Subcutaneous abdominal adipose tissue (tissue), 5 donors: ENCODE data around the gene RBM14.

Experiments used
- H3K27ac ChIP-seq: one replicate; pipeline ENCODE4 v1.7.0; 2013; ENCODE audit warnings: low read depth, mild to moderate bottlenecking, inconsistent platforms, low read length, moderate library complexity
- H3K27me3 ChIP-seq, 5 donors: one replicate each; pipeline ENCODE4 v1.7.0; 2013; ENCODE audit warnings: low read length in 5 of 5, inconsistent platforms in 1 of 5; ENCODE audit not compliant: control insufficient read depth in 5 of 5, insufficient read depth in 4 of 5
- H3K36me3 ChIP-seq, 5 donors: one replicate each; pipeline ENCODE4 v1.7.0; 2013; ENCODE audit warnings: low read length in 5 of 5; ENCODE audit not compliant: control insufficient read depth in 5 of 5, insufficient read depth in 5 of 5
- H3K4me1 ChIP-seq, 5 donors: one replicate each; pipeline ENCODE4 v1.7.0; 2013; ENCODE audit warnings: low read length in 5 of 5, mild to moderate bottlenecking in 3 of 5, moderate library complexity in 1 of 5; ENCODE audit not compliant: control insufficient read depth in 5 of 5, insufficient read depth in 5 of 5
- H3K4me3 ChIP-seq, 5 donors: one replicate each; pipeline ENCODE4 v1.7.0; 2013; ENCODE audit warnings: low read length in 5 of 5, low read depth in 1 of 5
- H3K9ac ChIP-seq, 5 donors: one replicate each; pipeline ENCODE4 v1.7.0; 2013; ENCODE audit warnings: low read length in 5 of 5, mild to moderate bottlenecking in 4 of 5, moderate library complexity in 3 of 5
- H3K9me3 ChIP-seq, 5 donors: one replicate each; pipeline ENCODE4 v1.7.0; 2013; ENCODE audit warnings: low read length in 5 of 5; ENCODE audit not compliant: control insufficient read depth in 5 of 5
- donor health status: healthy.
- donor health status: healthy.
- donor health status: healthy.
- donor health status: healthy.
- donor health status: healthy.

RBM14 gene

GRCh38 chr11:66674964-66675602 lies 58.7 kb downstream of the RBM14 start:
- H3K27ac ChIP-seq, result no peak overlapping the region
- no peaks in the 10 kb centered on the region for H3K9me3 ChIP-seq
- H3K4me1 ChIP-seq, result peaks cover 4 to 36% (median 25%) of the 10 kb centered on the region in 5 donors
- H3K27me3 ChIP-seq, result no peaks in the 10 kb centered on the region
- H3K9ac ChIP-seq, result no peak overlapping the region
- H3K36me3 ChIP-seq, result peaks cover 0 to 4% (median 0%) of the 10 kb centered on the region in 5 donors
- peak overlapping the region in 1 of 5 donors; percentile 7 for H3K4me3 ChIP-seq

DNA sequence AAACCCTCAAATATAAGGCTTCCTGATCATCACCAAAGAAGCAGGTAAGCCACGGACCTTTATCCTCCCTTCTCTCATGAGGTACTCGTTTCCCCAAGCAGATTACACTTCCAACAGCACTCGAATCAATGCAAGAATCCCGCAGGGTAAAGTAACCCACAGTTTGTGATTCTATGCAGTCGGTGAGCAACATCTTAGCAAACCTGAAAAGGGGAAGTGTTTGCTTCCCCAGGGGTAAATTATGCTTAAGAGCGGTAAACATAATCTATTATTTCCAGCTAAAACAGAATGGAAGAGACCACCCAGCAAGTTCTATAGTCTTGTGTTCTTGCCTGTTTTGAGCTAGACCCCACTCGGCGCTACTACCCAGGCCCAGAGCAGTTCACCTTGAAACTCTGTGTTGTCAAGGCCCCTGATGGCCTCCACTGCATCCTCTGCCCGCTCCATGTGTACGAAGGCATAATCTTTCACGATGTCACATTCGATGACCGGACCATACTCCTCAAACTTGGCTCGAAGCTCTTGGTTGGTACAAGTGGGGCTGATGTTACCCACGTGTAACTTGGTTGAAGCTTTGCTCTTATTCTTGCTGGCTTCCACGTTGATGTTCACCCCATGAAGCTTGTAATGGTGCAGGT lies 60.0 kb downstream of the RBM14 start:
- H3K27me3 ChIP-seq, result no peaks in the 10 kb centered on the region
- no peaks in the 10 kb centered on the region for H3K36me3 ChIP-seq
- no peak overlapping the region for H3K9ac ChIP-seq
- peaks cover 4 to 36% (median 25%) of the 10 kb centered on the region in 5 donors for H3K4me1 ChIP-seq
- H3K4me3 ChIP-seq, result peak overlapping the region; percentile 79 to 99 (median 87)
- H3K27ac ChIP-seq, result no peak overlapping the region
- H3K9me3 ChIP-seq, result no peaks in the 10 kb centered on the region
